Neutrophil (primary cell): Measurements from ENCODE around the gene NLRX1.

Experiments
- H3K27ac ChIP-seq: fragments of 200-600 bp; sonication (generic); 2 replicates; pipeline ENCODE4 v1.5.1; 2016; ENCODE audit warnings: mild to moderate bottlenecking, moderate library complexity
- H3K27me3 ChIP-seq: fragments of 200-600 bp; sonication (generic); 2 replicates; pipeline ENCODE4 v1.6.0; 2016; ENCODE audit warnings: mild to moderate bottlenecking
- H3K36me3 ChIP-seq: fragments of 200-600 bp; sonication (generic); 2 replicates; pipeline ENCODE4 v1.5.1; 2017
- H3K4me1 ChIP-seq, 2 experiments: fragments of 200-600 bp in 1 of 2; sonication (generic) in 1 of 2; 1 replicate in 1 of 2; 2 replicates in 1 of 2; pipeline versions ENCODE4 v1.5.1 to v1.6.1; 2013 to 2016; ENCODE audit warnings: low read depth in 1 of 2, low read length in 1 of 2, mild to moderate bottlenecking in 1 of 2, moderate library complexity in 1 of 2; ENCODE audit not compliant: control insufficient read depth in 1 of 2, insufficient read depth in 1 of 2
- H3K4me3 ChIP-seq, 2 experiments: fragments of 200-600 bp in 1 of 2; sonication (generic) in 1 of 2; 1 replicate in 1 of 2; 2 replicates in 1 of 2; pipeline ENCODE4 v1.5.1; 2013 to 2016; ENCODE audit warnings: low read depth in 1 of 2, low read length in 1 of 2, mild to moderate bottlenecking in 1 of 2, moderate library complexity in 1 of 2
- H3K9me3 ChIP-seq: fragments of 200-600 bp; sonication (generic); 2 replicates; pipeline ENCODE4 v1.5.1; 2016
- TF ChIP-seq, protein P1 (sequence below): fragments of 200-600 bp; sonication (generic); IDR thresholded peaks from 2 replicates; pipeline ENCODE4 v1.5.1; 2016; ENCODE audit warnings: antibody characterized with exemption

NLRX1 gene

DNA sequence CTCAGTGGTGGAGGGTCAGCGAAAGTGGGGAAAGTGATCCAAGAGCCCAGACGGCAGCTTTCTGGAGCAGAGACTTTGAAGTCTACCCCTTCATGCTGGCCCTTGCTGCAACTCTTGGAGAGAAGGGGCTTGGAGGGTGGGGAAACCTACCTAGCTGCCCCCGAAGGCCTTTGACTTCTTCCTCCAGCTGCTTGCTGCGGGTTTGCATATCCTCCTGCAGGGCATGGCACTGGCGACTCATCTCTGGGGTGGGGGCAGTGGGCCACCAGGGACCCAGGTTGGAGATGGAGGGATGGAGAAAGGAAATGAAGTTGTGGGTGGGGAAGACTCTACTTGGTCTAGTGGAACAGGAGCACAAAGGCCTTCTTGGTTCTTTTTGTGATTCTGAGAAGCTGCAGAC is 24.5 kb downstream of the NLRX1 start:
- Histone ChIP-seq H3K27ac (peak overlapping the region; percentile 94), H3K4me1 (peaks cover 68% of the 10 kb centered on the region in 2 experiments)

DNA sequence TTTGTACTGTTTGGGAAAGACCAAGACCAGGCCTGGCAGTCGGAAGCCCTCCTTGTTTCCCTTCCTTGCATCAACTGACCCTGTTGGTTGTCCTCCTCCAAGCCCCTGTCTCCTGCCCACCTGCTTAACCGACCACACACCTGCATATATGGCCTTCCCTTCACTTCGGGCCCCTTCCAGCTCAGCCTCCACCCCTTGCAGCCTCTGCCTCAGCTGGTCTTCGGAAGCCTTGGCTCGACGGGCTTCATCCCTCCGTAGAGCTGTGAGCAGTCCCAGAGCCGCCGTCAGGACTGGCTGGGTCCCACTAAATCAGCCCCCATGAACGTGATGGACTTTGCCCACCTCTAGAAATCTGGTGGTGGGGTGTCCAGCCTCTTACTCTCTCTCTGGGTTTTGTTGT is 25.1 kb downstream of the NLRX1 start:
- Histone ChIP-seq H3K4me3 (no peak overlapping the region), H3K27ac (peak overlapping the region; percentile 94), H3K9me3 (no peaks in the 10 kb centered on the region), H3K27me3 (no peaks in the 10 kb centered on the region), H3K4me1 (peaks cover 74 to 75% of the 10 kb centered on the region in 2 experiments), H3K36me3 (no peaks in the 10 kb centered on the region)
- TF ChIP-seq, protein P1, sequence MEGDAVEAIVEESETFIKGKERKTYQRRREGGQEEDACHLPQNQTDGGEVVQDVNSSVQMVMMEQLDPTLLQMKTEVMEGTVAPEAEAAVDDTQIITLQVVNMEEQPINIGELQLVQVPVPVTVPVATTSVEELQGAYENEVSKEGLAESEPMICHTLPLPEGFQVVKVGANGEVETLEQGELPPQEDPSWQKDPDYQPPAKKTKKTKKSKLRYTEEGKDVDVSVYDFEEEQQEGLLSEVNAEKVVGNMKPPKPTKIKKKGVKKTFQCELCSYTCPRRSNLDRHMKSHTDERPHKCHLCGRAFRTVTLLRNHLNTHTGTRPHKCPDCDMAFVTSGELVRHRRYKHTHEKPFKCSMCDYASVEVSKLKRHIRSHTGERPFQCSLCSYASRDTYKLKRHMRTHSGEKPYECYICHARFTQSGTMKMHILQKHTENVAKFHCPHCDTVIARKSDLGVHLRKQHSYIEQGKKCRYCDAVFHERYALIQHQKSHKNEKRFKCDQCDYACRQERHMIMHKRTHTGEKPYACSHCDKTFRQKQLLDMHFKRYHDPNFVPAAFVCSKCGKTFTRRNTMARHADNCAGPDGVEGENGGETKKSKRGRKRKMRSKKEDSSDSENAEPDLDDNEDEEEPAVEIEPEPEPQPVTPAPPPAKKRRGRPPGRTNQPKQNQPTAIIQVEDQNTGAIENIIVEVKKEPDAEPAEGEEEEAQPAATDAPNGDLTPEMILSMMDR, result no peak

More for the DNA sequence above, 24.5 kb downstream of the NLRX1 start:
- H3K27me3 ChIP-seq, result no peaks in the 10 kb centered on the region
- no peaks in the 10 kb centered on the region for H3K36me3 ChIP-seq
- no peaks in the 10 kb centered on the region for H3K9me3 ChIP-seq
- peak overlapping the region in 1 of 2 experiments; percentile 43 for H3K4me3 ChIP-seq
- TF ChIP-seq, protein P1, result no peak

DNA sequence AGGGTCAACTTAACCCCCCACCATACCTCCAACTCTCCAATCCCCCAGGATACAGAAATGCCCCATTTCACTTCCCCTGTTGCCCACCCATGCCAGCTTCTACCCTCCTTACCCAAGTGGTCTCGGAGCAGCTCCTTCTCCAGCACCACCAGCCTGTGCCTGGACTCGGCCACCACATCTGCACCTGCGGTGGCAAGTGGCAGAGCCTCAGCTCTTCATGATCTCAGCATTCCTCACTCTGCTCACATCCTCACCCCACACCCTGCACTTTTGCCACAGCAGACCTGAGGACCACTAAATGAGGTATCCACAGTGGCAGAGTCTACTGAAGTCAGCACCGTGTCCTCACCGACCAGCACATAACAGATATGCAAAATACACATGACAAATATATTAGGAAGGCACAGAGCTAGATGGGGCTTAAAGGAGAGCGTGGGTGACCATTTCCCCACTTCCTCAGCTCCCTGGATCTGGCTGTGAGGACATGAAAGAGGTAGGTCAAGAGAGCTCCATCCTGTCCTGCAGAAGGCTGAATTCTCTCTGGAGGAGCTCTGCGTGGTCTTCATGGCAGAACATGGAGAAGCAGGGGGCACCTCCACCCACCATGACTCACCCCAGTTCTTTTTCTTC is 26.4 kb downstream of the NLRX1 start:
- TF ChIP-seq, protein P1, result no peak
- Histone ChIP-seq H3K36me3 (no peaks in the 10 kb centered on the region), H3K9me3 (no peaks in the 10 kb centered on the region), H3K27ac (peak overlapping the region; percentile 93), H3K4me1 (peaks cover 75 to 76% of the 10 kb centered on the region in 2 experiments), H3K27me3 (no peaks in the 10 kb centered on the region), H3K4me3 (peak overlapping the region; percentile 11 to 39)

DNA sequence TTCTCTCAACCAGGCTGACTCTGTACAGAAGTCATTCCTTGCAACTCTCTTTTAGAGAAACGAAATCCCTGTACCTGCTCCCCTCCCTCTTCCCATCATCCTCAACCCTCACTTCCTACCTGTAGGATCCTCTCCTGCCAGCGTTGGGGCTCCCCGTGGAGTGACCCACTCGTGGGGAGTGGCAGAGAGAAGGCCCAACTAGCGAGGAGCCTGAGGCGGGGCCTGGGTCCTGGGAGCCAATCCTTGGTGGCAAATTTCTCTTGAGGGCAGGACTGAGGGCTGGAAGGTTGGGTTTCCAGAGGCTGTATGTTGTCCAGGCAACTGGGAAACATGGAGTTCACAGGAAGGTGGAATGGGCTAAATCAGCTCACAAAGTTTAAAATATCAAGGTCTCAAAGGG is 27.2 kb downstream of the NLRX1 start:
- Histone ChIP-seq H3K36me3 (no peaks in the 10 kb centered on the region), H3K9me3 (no peaks in the 10 kb centered on the region), H3K27ac (peak overlapping the region; percentile 93), H3K4me3 (peak overlapping the region; percentile 11 to 39), H3K4me1 (peaks cover 75 to 76% of the 10 kb centered on the region in 2 experiments), H3K27me3 (no peaks in the 10 kb centered on the region)
- TF ChIP-seq, protein P1, result no peak

DNA sequence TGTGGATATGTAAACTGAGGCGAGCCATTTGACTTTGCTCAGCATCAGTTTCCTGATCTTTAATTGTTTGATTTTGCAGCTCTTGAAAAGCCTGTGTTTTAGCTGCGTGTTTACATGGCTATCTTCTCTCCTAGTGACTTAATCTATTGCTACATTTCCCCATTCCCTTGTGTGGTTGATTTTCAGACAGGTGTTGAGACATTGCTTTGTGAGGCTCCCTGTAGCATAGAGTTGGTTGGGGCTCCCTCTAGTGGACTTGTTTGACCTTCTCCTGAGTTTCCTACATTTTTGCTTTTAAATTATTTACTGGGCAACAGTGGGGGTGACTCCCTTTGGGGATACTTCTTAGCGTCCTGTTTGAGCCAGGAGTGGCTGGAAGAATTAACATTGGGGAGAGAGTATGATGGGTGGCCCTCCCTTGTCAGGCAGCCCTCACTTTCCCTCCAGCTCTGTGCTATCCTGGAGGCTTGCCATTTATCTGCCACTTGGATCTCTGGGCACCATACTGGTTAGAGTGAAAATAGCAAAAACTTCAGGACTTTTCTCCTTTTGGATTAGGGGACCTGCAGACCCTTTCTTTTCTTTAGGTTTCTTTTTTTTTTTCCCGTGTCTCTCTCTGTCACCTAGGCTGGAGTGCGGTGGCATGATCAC is 28.4 kb downstream of the NLRX1 start:
- no peaks in the 10 kb centered on the region for H3K27me3 ChIP-seq
- H3K36me3 ChIP-seq, result no peaks in the 10 kb centered on the region
- no peaks in the 10 kb centered on the region for H3K9me3 ChIP-seq
- peak overlapping the region; percentile 93 for H3K27ac ChIP-seq
- TF ChIP-seq, protein P1, result peak; percentile 83
- H3K4me3 ChIP-seq, result peak overlapping the region; percentile 25 to 50
- peaks cover 66 to 68% of the 10 kb centered on the region in 2 experiments for H3K4me1 ChIP-seq
